HepG2 (cell line): Measurements from ENCODE around the gene ZNF3. TPM values are rescaled to one million over a fixed set of nuclear protein-coding genes. Genes with fewer than 3 reads are reported as not detected.

Experiments used
- AHDC1 ChIP-seq: sonication (generic); formaldehyde crosslinking; IDR thresholded peaks from 2 replicates; pipeline ENCODE4 v1.5.1; 2020; ENCODE audit warnings: mild to moderate bottlenecking, missing genetic modification reagents, borderline replicate concordance
- ATF6 ChIP-seq: sonication (generic); formaldehyde crosslinking; conservative IDR thresholded peaks from 2 replicates; pipeline ENCODE4 v1.4.0; 2020; ENCODE audit warnings: missing genetic modification reagents
- BCL6 ChIP-seq: IDR thresholded peaks from 2 replicates; pipeline ENCODE4 v1.6.1; 2016; ENCODE audit warnings: missing genetic modification reagents, missing compliant biosample characterization
- CC2D1A ChIP-seq: sonication (generic); formaldehyde crosslinking; IDR thresholded peaks from 2 replicates; pipeline ENCODE4 v1.8.1; 2023; ENCODE audit warnings: mild to moderate bottlenecking, missing genetic modification reagents
- FOXC1 ChIP-seq: sonication (generic); formaldehyde crosslinking; IDR thresholded peaks from 2 replicates; pipeline ENCODE4 v1.8.0; 2022; ENCODE audit warnings: mild to moderate bottlenecking, missing genetic modification reagents, borderline replicate concordance
- IKZF5 ChIP-seq: IDR thresholded peaks from 2 replicates; pipeline ENCODE4 v1.6.1; 2018; ENCODE audit warnings: missing genetic modification reagents, mild to moderate bottlenecking, missing compliant biosample characterization
- KLF12 ChIP-seq: sonication (generic); formaldehyde crosslinking; IDR thresholded peaks from 2 replicates; pipeline ENCODE4 v1.4.0; 2020; ENCODE audit warnings: missing genetic modification reagents, borderline replicate concordance
- KLF13 ChIP-seq: sonication (generic); formaldehyde crosslinking; IDR thresholded peaks from 2 replicates; pipeline ENCODE4 v1.4.0; 2020; ENCODE audit warnings: mild to moderate bottlenecking, missing genetic modification reagents
- KMT2A ChIP-seq: sonication (generic); formaldehyde crosslinking; IDR thresholded peaks from 2 replicates; pipeline ENCODE4 v1.4.0; 2020; ENCODE audit warnings: missing genetic modification reagents
- LCORL ChIP-seq, 2 experiments: fragments of 450-650 bp in 1 of 2; sonication (generic) in 1 of 2; formaldehyde crosslinking in 1 of 2; IDR thresholded peaks; 2 replicates each; pipeline versions ENCODE4 v1.5.0 to v1.6.1; 2017 to 2020; ENCODE audit warnings: antibody characterized with exemption in 1 of 2, missing genetic modification reagents in 1 of 2
- PCBP1 ChIP-seq: fragments of 200-400 bp; formaldehyde crosslinking; IDR thresholded peaks from 2 replicates; pipeline ENCODE4 v1.6.1; 2017; ENCODE audit warnings: mild to moderate bottlenecking, low read depth, low read length, borderline replicate concordance
- ZMYM3 ChIP-seq: sonication (generic); formaldehyde crosslinking; IDR thresholded peaks from 2 replicates; pipeline ENCODE4 v1.5.1; 2020; ENCODE audit warnings: mild to moderate bottlenecking, missing genetic modification reagents
- ZNF235 ChIP-seq: sonication (generic); formaldehyde crosslinking; IDR thresholded peaks from 2 replicates; pipeline ENCODE4 v1.8.1; 2023; ENCODE audit warnings: mild to moderate bottlenecking, missing genetic modification reagents, borderline replicate concordance
- ZNF329 ChIP-seq: sonication (generic); formaldehyde crosslinking; IDR thresholded peaks from 2 replicates; pipeline ENCODE4 v1.9.0; 2021; ENCODE audit warnings: low read depth, mild to moderate bottlenecking, missing genetic modification reagents
- ZNF432 ChIP-seq: sonication (generic); formaldehyde crosslinking; IDR thresholded peaks from 2 replicates; pipeline ENCODE4 v1.5.0; 2020; ENCODE audit warnings: missing genetic modification reagents, mild to moderate bottlenecking, borderline replicate concordance
- ZNF446 ChIP-seq: sonication (generic); formaldehyde crosslinking; IDR thresholded peaks from 2 replicates; pipeline ENCODE4 v1.5.0; 2020; ENCODE audit warnings: mild to moderate bottlenecking, missing genetic modification reagents
- ZNF451 ChIP-seq: sonication (generic); formaldehyde crosslinking; IDR thresholded peaks from 2 replicates; pipeline ENCODE4 v1.5.0; 2020; ENCODE audit warnings: mild to moderate bottlenecking, missing genetic modification reagents
- ZNF468 ChIP-seq: sonication (generic); formaldehyde crosslinking; IDR thresholded peaks from 2 replicates; pipeline ENCODE4 v1.8.0; 2022; ENCODE audit warnings: mild to moderate bottlenecking, moderate library complexity, missing genetic modification reagents
- ZSCAN25 ChIP-seq: sonication (generic); formaldehyde crosslinking; IDR thresholded peaks from 2 replicates; pipeline ENCODE4 v1.8.0; 2022; ENCODE audit warnings: mild to moderate bottlenecking, missing genetic modification reagents
- polyA plus RNA-seq, 8 experiments: library from polyadenylated mRNA; depleted of rRNA in 3 of 8; stranded (reverse) in 7 of 8; unstranded in 1 of 8; fragments of >200 nt; fragmentation: Illumina TruSeq in 4 of 8; extraction: Trizol in 4 of 8; gene quantifications; 2 replicates each; pipeline versions ENCODE4 v1.2.1 to v1.2.3, GENCODE V29; 2011 to 2016; ENCODE audit warnings: low read depth in 4 of 8, missing spikeins in 1 of 8, mixed read lengths in 1 of 8; ENCODE audit not compliant: insufficient read depth in 1 of 8
- total RNA-seq, 5 experiments: library from RNA; depleted of rRNA; stranded (reverse); fragments of >200 nt; fragmentation: Illumina TruSeq; extraction: Trizol; gene quantifications; 2 replicates each; pipeline ENCODE4 v1.2.3, GENCODE V29; 2016; ENCODE audit warnings: low read depth in 1 of 5

ZNF3 gene
- total and polyA plus RNA-seq, 2 of the 13 experiments (the other 11 are each of a cell fraction or from before 2014, with no cell fraction given), result 33.7 to 56.9 TPM

GRCh38 chr7:100049441-100050291 lies 31.9 kb downstream of the ZNF3 start, which contains the start of gene ZSCAN21 (continued):
- TF ChIP-seq AHDC1 (CRISPR knock-in tag), result peak; percentile 51; the same call in 1 of the 2 replicates
- peak; percentile 17; the same call in 1 of the 2 replicates for TF ChIP-seq ZNF235
- TF ChIP-seq KLF12 (CRISPR knock-in tag), result peak; percentile 76; the same call in 1 of the 2 replicates
- no peak for TF ChIP-seq KLF13
- 0 out of 2 replicates have a peak, but pooled peaks have one; percentile 20 for TF ChIP-seq ZSCAN25 (CRISPR knock-in tag)
- TF ChIP-seq FOXC1, result 0 out of 2 replicates have a peak, but pooled peaks have one; percentile 56
- TF ChIP-seq BCL6 (CRISPR knock-in tag), result peak; percentile 39
- no peak for TF ChIP-seq LCORL (IDR thresholded peaks at IDR 0.05)
- peak; percentile 61; the same call in 1 of the 2 replicates for TF ChIP-seq LCORL (CRISPR knock-in tag; IDR thresholded peaks at IDR 0.05)
- no peak for TF ChIP-seq KMT2A (CRISPR knock-in tag)
- TF ChIP-seq PCBP1, result 0 out of 2 replicates have a peak, but pooled peaks have one; percentile 60
- TF ChIP-seq ZNF451 (CRISPR knock-in tag), result peak; percentile 61; the same call in 1 of the 2 replicates
- peak; percentile 56; the same call in 1 of the 2 replicates for TF ChIP-seq ZNF329 (CRISPR knock-in tag)
- no peak for TF ChIP-seq CC2D1A
- TF ChIP-seq ZMYM3 (CRISPR knock-in tag), result peak; percentile 32; the same call in 1 of the 2 replicates
- TF ChIP-seq IKZF5 (CRISPR knock-in tag), result 0 out of 2 replicates have a peak, but pooled peaks have one; percentile 17
- no peak for TF ChIP-seq ATF6 (CRISPR knock-in tag)
- no peak for TF ChIP-seq ZNF432 (CRISPR knock-in tag)
- peak; percentile 68; the same call in 1 of the 2 replicates for TF ChIP-seq ZNF468 (CRISPR knock-in tag)
- TF ChIP-seq ZNF446 (CRISPR knock-in tag), result no peak
